Pancreas (tissue), 10 donors: ENCODE measurements around the gene C2orf92. TPM values are rescaled to one million over a fixed set of nuclear protein-coding genes. Genes with fewer than 3 reads are reported as not detected.
A peak's percentile ranks its signal among the peaks of the same experiment; 100 is the strongest.

Source experiments
- ATAC-seq, 4 donors: fragments of 200-7000 bp; cut with Tn5 transposase; one replicate each; pipeline versions ENCODE4 v1.8.0 to v1.9.1; 2020; ENCODE audit warnings: mild to moderate bottlenecking in 4 of 4, moderate library complexity in 4 of 4
- DNase-seq, 6 donors: peaks; one replicate each; pipeline ENCODE4 v3.0.0-alpha.2; 2020
- FAIRE-seq: peaks from 2 replicates; lab custom pipeline; 2012; peaks lifted over from hg19 to GRCh38; lab: Jason Lieb, UNC
- H3K27ac ChIP-seq, 4 donors: fragments of 200-600 bp; sonication (generic); 1 replicate in 3 of 4; 2 replicates in 1 of 4; pipeline versions ENCODE4 v1.5.0 to v1.8.0; 2020
- H3K27me3 ChIP-seq, 4 donors: fragments of 200-600 bp; one replicate each; pipeline ENCODE4 v1.8.0; 2021
- H3K36me3 ChIP-seq, 3 donors: fragments of 200-600 bp; sonication (generic) in 1 of 3; one replicate each; pipeline versions ENCODE4 v1.5.0 to v1.8.0; 2020 to 2021
- H3K4me1 ChIP-seq, 3 donors: fragments of 200-600 bp; one replicate each; pipeline ENCODE4 v1.8.0; 2021
- H3K4me3 ChIP-seq, 4 donors: fragments of 200-600 bp; sonication (generic) in 2 of 4; one replicate each; pipeline versions ENCODE4 v1.5.0 to v1.8.0; 2020 to 2021
- H3K9me3 ChIP-seq, 4 donors: fragments of 200-600 bp; one replicate each; pipeline ENCODE4 v1.8.0; 2021
- WGBS, 2 donors: extraction: QIAGEN DNeasy Blood & Tissue Kit; methylation state at CpG; one replicate each; pipeline ENCODE4 v1.1.7; 2013; 5-methylcytosine and 5-hydroxymethylcytosine counted together
- intact Hi-C, 3 donors: fragments of 100-400 bp; cut with DNase I; formaldehyde crosslinking; loops; one replicate each; pipeline versions ENCODE4 v1.11.1 to v1.14.2; 2022
- polyA plus RNA-seq, 2 donors: library from polyadenylated mRNA; stranded (reverse); fragments of 200-250 nt; gene quantifications; one replicate each; pipeline ENCODE4 v1.2.3, GENCODE V29; 2013
- total RNA-seq, 6 donors: library from RNA; stranded (reverse); fragmentation: NEBNext Ultra II Directional in 4 of 6; extraction: Animal tissue kit (Norgen Biotek cat#: 25700) in 4 of 6; gene quantifications; one replicate each; pipeline versions ENCODE4 v1.2.1 to v1.2.4, GENCODE V29; 2021 to 2023
- TF ChIP-seq, protein P1 (sequence below), 4 donors: fragments of 200-600 bp; sonication (generic) in 3 of 4; IDR thresholded peaks; one replicate each; pipeline versions ENCODE4 v1.5.0 to v1.8.0; 2021; ENCODE audit warnings: antibody characterized with exemption in 4 of 4
- donor health status: healthy with polysubstance abuse.
- donor health status: DM: no; HTN: no; CAD: no; lungs with moderate emphysema.
- donor health status: DM: no; HTN: no; CAD: no.
- donor health status: control.
- donor health status: control.
- donor health status: Bipolar disorder and iron deficiency.
- donor health status: DM: yes; HTN: yes; CAD: no.
- donor health status: DM: no; HTN: no; CAD: no.
- donor health status: DM: no; HTN: no; CAD: no.
- donor health status: DM: yes; HTN: yes; CAD: no.

The C2orf92 gene
- total and polyA plus RNA-seq, 8 donors = 4.1 to 42.6 (median 7.9) TPM

DNA sequence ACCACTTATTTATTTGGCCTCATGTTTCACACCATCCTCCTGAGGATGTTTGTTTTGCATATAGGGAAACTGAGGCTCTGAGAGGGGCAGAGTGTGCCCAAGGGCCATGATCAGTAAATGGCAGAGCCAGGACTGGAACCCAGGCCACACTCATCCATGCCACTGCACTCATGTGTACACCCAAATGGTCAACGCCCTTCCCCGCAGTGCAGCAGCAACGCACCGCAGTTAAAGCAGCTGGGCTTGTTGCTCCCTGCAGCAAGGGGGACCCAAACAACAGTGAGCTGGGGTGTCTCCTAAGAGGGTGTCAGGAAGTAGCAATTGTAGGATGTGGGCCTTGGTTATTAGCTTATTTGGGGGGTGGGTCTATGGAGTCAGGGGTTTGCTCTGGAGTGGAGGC, 80.5 kb downstream of the C2orf92 start:
- WGBS, 2 donors = 97 to 98% methylated on average over 4 of the region's 4 CpGs
- Histone ChIP-seq H3K36me3 (peaks cover 0 to 3% (median 0%) of the 10 kb centered on the region in 3 donors), H3K4me3 (no peak overlapping the region), H3K4me1 (no peaks in the 10 kb centered on the region), H3K9me3 (no peaks in the 10 kb centered on the region), H3K27ac (no peak overlapping the region), H3K27me3 (no peaks in the 10 kb centered on the region)
- DNase-seq (no peak), FAIRE-seq (no peak), ATAC-seq (no peak)
- TF ChIP-seq, protein P1, sequence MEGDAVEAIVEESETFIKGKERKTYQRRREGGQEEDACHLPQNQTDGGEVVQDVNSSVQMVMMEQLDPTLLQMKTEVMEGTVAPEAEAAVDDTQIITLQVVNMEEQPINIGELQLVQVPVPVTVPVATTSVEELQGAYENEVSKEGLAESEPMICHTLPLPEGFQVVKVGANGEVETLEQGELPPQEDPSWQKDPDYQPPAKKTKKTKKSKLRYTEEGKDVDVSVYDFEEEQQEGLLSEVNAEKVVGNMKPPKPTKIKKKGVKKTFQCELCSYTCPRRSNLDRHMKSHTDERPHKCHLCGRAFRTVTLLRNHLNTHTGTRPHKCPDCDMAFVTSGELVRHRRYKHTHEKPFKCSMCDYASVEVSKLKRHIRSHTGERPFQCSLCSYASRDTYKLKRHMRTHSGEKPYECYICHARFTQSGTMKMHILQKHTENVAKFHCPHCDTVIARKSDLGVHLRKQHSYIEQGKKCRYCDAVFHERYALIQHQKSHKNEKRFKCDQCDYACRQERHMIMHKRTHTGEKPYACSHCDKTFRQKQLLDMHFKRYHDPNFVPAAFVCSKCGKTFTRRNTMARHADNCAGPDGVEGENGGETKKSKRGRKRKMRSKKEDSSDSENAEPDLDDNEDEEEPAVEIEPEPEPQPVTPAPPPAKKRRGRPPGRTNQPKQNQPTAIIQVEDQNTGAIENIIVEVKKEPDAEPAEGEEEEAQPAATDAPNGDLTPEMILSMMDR (IDR thresholded peaks at IDR 0.05) = no peak
- intact Hi-C loops = no loop called here

DNA sequence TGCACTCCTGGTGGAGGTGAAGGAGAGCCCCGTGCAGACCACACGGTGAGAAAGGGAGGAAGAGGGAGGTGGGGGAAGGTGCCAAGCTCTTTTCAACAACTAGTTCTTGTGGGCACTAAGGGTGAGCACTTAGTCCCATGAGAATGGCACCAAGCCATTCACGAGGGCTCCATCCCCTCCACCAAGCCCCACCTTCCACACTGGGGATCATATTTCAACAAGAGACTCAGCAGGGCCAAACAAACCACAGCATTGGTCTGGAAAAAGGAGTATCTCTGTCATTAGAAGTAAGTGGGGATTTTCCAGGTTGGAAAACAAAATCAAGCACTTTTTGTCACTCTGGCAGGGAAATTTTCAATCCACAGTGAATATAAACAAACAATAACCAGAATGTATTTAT, 82.2 kb downstream of the C2orf92 start:
- H3K27ac ChIP-seq = no peak overlapping the region
- intact Hi-C loops = no loop called here
- DNase-seq (no peak), ATAC-seq (peak in 1 of 4 donors; percentile 48), FAIRE-seq (no peak)
- H3K4me3 ChIP-seq = no peak overlapping the region
- peaks cover 0 to 15% (median 0%) of the 10 kb centered on the region in 3 donors for H3K36me3 ChIP-seq
- H3K4me1 ChIP-seq = no peaks in the 10 kb centered on the region
- WGBS, 2 donors = 61 to 74% methylated on average over 3 of the region's 3 CpGs
- no peaks in the 10 kb centered on the region for H3K27me3 ChIP-seq
- no peaks in the 10 kb centered on the region for H3K9me3 ChIP-seq
- TF ChIP-seq, protein P1 (IDR thresholded peaks at IDR 0.05) = no peak

Other genes with a start within 250 kb of the C2orf92 start
- gene ANKRD36B, start 79.8 kb upstream of the C2orf92 start, total RNA-seq = 10 to 100 TPM in 5 of 6 donors, 1 to 10 TPM in 1; 6.3 to 15.6 (median 13.3) TPM
- 10 to 100 TPM; 35.6 to 45.9 TPM for gene ANKRD36B, start 79.8 kb upstream of the C2orf92 start, polyA plus RNA-seq
- gene COX5B, start 23.7 kb upstream of the C2orf92 start, total RNA-seq = 100 to 1,000 TPM in 3 of 6 donors, 10 to 100 TPM in 3; 73.5 to 109 (median 96.2) TPM
- 100 to 1,000 TPM; 210 to 214 TPM for gene COX5B, start 23.7 kb upstream of the C2orf92 start, polyA plus RNA-seq
- 10 to 100 TPM; 46.8 to 52.2 (median 49.1) TPM for gene ACTR1B, start 5.7 kb upstream of the C2orf92 start, total RNA-seq
- 10 to 100 TPM; 73.6 to 90.0 TPM for gene ACTR1B, start 5.7 kb upstream of the C2orf92 start, polyA plus RNA-seq
- 1 to 10 TPM in 5 of 6 donors, under 1 TPM in 1; 0.42 to 1.7 (median 1.2) TPM for gene ZAP70, start 43.9 kb downstream of the C2orf92 start, total RNA-seq
- 1 to 10 TPM; 2.5 to 2.6 TPM for gene ZAP70, start 43.9 kb downstream of the C2orf92 start, polyA plus RNA-seq